PC-9 (cell line): Measurements from ENCODE around the gene LAMA3.

Experiments
- CTCF ChIP-seq: fragments of 200-600 bp; sonication (generic); conservative IDR thresholded peaks from 2 replicates; pipeline ENCODE4 v1.6.1; 2017; ENCODE audit warnings: mixed run types, antibody characterized with exemption, mild to moderate bottlenecking, moderate library complexity
- EZH2 ChIP-seq: fragments of 200-600 bp; sonication (generic); IDR thresholded peaks from 2 replicates; pipeline ENCODE4 v1.8.0; 2017; ENCODE audit warnings: antibody characterized with exemption, low read depth

DNA sequence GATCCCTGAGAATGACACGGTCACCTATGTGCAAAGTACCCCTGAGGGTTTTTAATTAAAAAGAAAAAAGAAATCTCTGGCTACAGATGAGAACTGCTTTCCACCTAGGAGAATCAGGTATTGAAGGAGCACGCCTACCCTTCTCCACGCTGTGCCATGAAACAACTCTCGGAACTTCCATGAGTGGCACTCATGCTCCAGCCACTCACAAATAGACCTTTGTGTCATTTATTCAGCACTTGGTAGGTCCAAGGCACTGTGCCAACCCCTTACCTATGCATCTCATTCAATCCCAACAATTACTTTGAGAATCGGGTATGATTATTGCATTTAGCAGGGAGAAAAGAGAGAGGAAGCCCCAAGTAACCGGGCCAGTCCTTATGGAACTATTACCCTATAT lies 280.4 kb downstream of the LAMA3 start:
- TF ChIP-seq CTCF (no peak), EZH2 (no peak)
